Measurements from ENCODE around the gene CCR5AS. TPM values are rescaled to one million over a fixed set of nuclear protein-coding genes. Genes with fewer than 3 reads are reported as not detected.

Gene CCR5AS

Other genes with a start within 250 kb of the CCR5AS start
- not detected in 2 replicates for gene CCR1, start 198.8 kb downstream of the CCR5AS start, polyA plus RNA-seq
- not detected in 2 replicates for gene CCR3, start 164.6 kb downstream of the CCR5AS start, polyA plus RNA-seq
- not detected in 2 replicates for gene CCR2, start 53.0 kb downstream of the CCR5AS start, polyA plus RNA-seq
- gene CCR5, start 36.1 kb downstream of the CCR5AS start, polyA plus RNA-seq = not detected in 2 replicates
- not detected in 2 replicates for gene CCRL2, start 193 bp upstream of the CCR5AS start, polyA plus RNA-seq
- not detected in 2 replicates for gene LTF, start 57.8 kb upstream of the CCR5AS start, polyA plus RNA-seq
- gene RTP3, start 90.9 kb upstream of the CCR5AS start, polyA plus RNA-seq = not detected in 2 replicates
- not detected in 2 replicates for gene LRRC2, start 159.2 kb upstream of the CCR5AS start, polyA plus RNA-seq
- not detected in 2 replicates for gene FAM240A, start 205.5 kb upstream of the CCR5AS start, polyA plus RNA-seq